ENCODE data around the gene EIF4G3.

GRCh38 chr1:21084111-21084810 lies 92.4 kb downstream of the EIF4G3 start:
- TF ChIP-seq CTCF (IDR thresholded peaks at IDR 0.05) = no peak
- no peak for TF ChIP-seq POLR2A (IDR thresholded peaks at IDR 0.05)

All from lower leg skin (tissue), 3 donors.